ENCODE measurements around the gene PDCD1LG2. TPM values are rescaled to one million over a fixed set of nuclear protein-coding genes. Genes with fewer than 3 reads are reported as not detected.

Gene PDCD1LG2
- total RNA-seq, 1 experiment from 2014 or later = not detected

DNA sequence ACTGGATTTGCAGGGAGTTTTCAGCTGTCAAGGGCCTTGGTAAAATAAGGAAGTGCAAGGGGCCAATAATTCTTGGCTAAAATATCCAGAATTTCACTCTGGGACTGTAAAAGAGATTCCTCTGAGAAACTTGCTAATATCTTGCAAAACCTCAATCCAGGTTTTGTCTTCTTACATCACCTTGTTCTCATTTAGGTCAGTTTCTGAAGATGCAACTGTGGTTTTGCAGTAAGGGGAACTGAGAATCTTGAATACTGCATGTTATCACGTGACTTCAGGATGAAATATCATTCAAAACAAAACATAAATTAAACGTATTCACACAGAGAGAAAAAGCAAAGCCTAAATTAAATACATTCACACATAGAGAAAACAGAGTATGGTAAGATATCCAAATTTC, 83.6 kb downstream of the PDCD1LG2 start:
- H3K36me3 ChIP-seq (ENCODE audit: control insufficient read depth, insufficient read depth, low read length) = no peaks in the 10 kb centered on the region
- intact Hi-C loops (cut with micrococcal nuclease; ENCODE audit: unreplicated experiment) (loop anchor here (5.0 kb wide), 1 partner anchor 412 kb away; no protein-coding TSS in a partner anchor), in situ Hi-C loops (cut with HindIII; ENCODE audit: low pct_unique_long_range_greater_than_20kb, low sequenced_read_pairs) (no loop called here)
- H3K9me3 ChIP-seq (ENCODE audit: control insufficient read depth, insufficient read depth, low read depth, low read length) = no peaks in the 10 kb centered on the region
- TF ChIP-seq SIN3A (IDR thresholded peaks at IDR 0.05; ENCODE audit: borderline replicate concordance, insufficient read depth, low read depth, low read length) (no peak), POLR2AphosphoS5 (IDR thresholded peaks at IDR 0.05; ENCODE audit: low read depth, low read length) (no peak), REST (IDR thresholded peaks at IDR 0.05; ENCODE audit: insufficient read depth in 1 of 2, low read depth in 2 of 2, low read length in 1 of 2) (no peak), CTCF (IDR thresholded peaks at IDR 0.05) (no peak), TCF7L2 (IDR thresholded peaks at IDR 0.05; ENCODE audit: low read depth, low read length) (no peak)
- ChIA-PET CTCF (no interaction called here), POLR2A (no interaction called here)
- BruUV-seq (replicated peaks) = no TSS peak
- DNase-seq (ENCODE audit: low read depth, low spot score) (no peak), ATAC-seq (no peak)
- H3K4me3 ChIP-seq (ENCODE audit: low read depth in 2 of 2, low read length in 2 of 2) = no peak overlapping the region
- H3K4me1 ChIP-seq (ENCODE audit: control insufficient read depth, insufficient read depth, low read length) = no peaks in the 10 kb centered on the region
- H3K27ac ChIP-seq (ENCODE audit: low read length) = no peak overlapping the region
- no peaks in the 10 kb centered on the region for H3K27me3 ChIP-seq (ENCODE audit: control insufficient read depth, insufficient read depth, low read length)

GRCh38 chr9:5596173-5596572, 85.8 kb downstream of the PDCD1LG2 start:
- no peak overlapping the region for H3K4me3 ChIP-seq (ENCODE audit: low read depth in 2 of 2, low read length in 2 of 2)
- CTCF ChIA-PET = no interaction called here
- ATAC-seq (no peak), DNase-seq (ENCODE audit: low read depth, low spot score) (no peak)
- POLR2A ChIA-PET = no interaction called here
- H3K27me3 ChIP-seq (ENCODE audit: control insufficient read depth, insufficient read depth, low read length) = no peaks in the 10 kb centered on the region
- in situ Hi-C loops (cut with HindIII; ENCODE audit: low pct_unique_long_range_greater_than_20kb, low sequenced_read_pairs) (no loop called here), intact Hi-C loops (cut with micrococcal nuclease; ENCODE audit: unreplicated experiment) (no loop called here)
- no peaks in the 10 kb centered on the region for H3K4me1 ChIP-seq (ENCODE audit: control insufficient read depth, insufficient read depth, low read length)
- no TSS peak for BruUV-seq (replicated peaks)
- no peaks in the 10 kb centered on the region for H3K9me3 ChIP-seq (ENCODE audit: control insufficient read depth, insufficient read depth, low read depth, low read length)
- H3K27ac ChIP-seq (ENCODE audit: low read length) = no peak overlapping the region
- no peak for TF ChIP-seq TCF7L2 (IDR thresholded peaks at IDR 0.05; ENCODE audit: low read depth, low read length)
- TF ChIP-seq SIN3A (IDR thresholded peaks at IDR 0.05; ENCODE audit: borderline replicate concordance, insufficient read depth, low read depth, low read length) = no peak
- no peaks in the 10 kb centered on the region for H3K36me3 ChIP-seq (ENCODE audit: control insufficient read depth, insufficient read depth, low read length)

GRCh38 chr9:5608298-5609225, 98.2 kb downstream of the PDCD1LG2 start:
- no peaks in the 10 kb centered on the region for H3K27me3 ChIP-seq (ENCODE audit: control insufficient read depth, insufficient read depth, low read length)
- no TSS peak for BruUV-seq (replicated peaks)
- ATAC-seq (peak; percentile 74; the same call in 1 of the 2 replicates), DNase-seq (ENCODE audit: low read depth, low spot score) (no peak)
- H3K4me1 ChIP-seq (ENCODE audit: control insufficient read depth, insufficient read depth, low read length) = no peaks in the 10 kb centered on the region
- ChIA-PET CTCF (no interaction called here), POLR2A (no interaction called here)
- H3K9me3 ChIP-seq (ENCODE audit: control insufficient read depth, insufficient read depth, low read depth, low read length) = no peaks in the 10 kb centered on the region
- in situ Hi-C loops (cut with HindIII; ENCODE audit: low pct_unique_long_range_greater_than_20kb, low sequenced_read_pairs) (no loop called here), intact Hi-C loops (cut with micrococcal nuclease; ENCODE audit: unreplicated experiment) (no loop called here)
- TF ChIP-seq POLR2AphosphoS5 (IDR thresholded peaks at IDR 0.05; ENCODE audit: low read depth, low read length) (no peak), CTCF (IDR thresholded peaks at IDR 0.05) (no peak), TCF7L2 (IDR thresholded peaks at IDR 0.05; ENCODE audit: low read depth, low read length) (no peak), REST (IDR thresholded peaks at IDR 0.05; ENCODE audit: insufficient read depth in 1 of 2, low read depth in 2 of 2, low read length in 1 of 2) (no peak), SIN3A (IDR thresholded peaks at IDR 0.05; ENCODE audit: borderline replicate concordance, insufficient read depth, low read depth, low read length) (no peak)
- H3K4me3 ChIP-seq (ENCODE audit: low read depth in 2 of 2, low read length in 2 of 2) = peak overlapping the region; percentile 14 to 28; a peak in 2 of 4 replicates
- H3K36me3 ChIP-seq (ENCODE audit: control insufficient read depth, insufficient read depth, low read length) = no peaks in the 10 kb centered on the region
- H3K27ac ChIP-seq (ENCODE audit: low read length) = no peak overlapping the region

Measured in Panc1 (cell line).